GM12873 (cell line): ENCODE data around the gene FNDC7.

Experiments used
- CTCF ChIP-seq: IDR thresholded peaks from 2 replicates; pipeline ENCODE4 v1.5.1; 2012; ENCODE audit warnings: low read depth, mild to moderate bottlenecking, moderate library complexity, low read length, control low read depth; ENCODE audit not compliant: insufficient read depth; ENCODE audit errors: missing control alignments

FNDC7 gene

GRCh38 chr1:108719656-108720435, 7.1 kb downstream of the FNDC7 start:
- no peak for TF ChIP-seq CTCF

- no peak for TF ChIP-seq CTCF
Observed at GRCh38 chr1:108722292-108722691, 9.6 kb downstream of the FNDC7 start.

GRCh38 chr1:108725906-108726305, 13.2 kb downstream of the FNDC7 start:
- no peak for TF ChIP-seq CTCF

- no peak for TF ChIP-seq CTCF
Observed at GRCh38 chr1:108728327-108728923, 15.7 kb downstream of the FNDC7 start.

- no peak for TF ChIP-seq CTCF
Observed at GRCh38 chr1:108729481-108729880, 16.8 kb downstream of the FNDC7 start.

GRCh38 chr1:108732398-108732797, 19.7 kb downstream of the FNDC7 start:
- no peak for TF ChIP-seq CTCF

- no peak for TF ChIP-seq CTCF
Observed at GRCh38 chr1:108734171-108734865, 21.6 kb downstream of the FNDC7 start.
